H4 (cell line): Measurements from ENCODE around the gene SAFB2. TPM values are rescaled to one million over a fixed set of nuclear protein-coding genes. Genes with fewer than 3 reads are reported as not detected.

ENCODE experiments used
- DNase-seq: peaks from one replicate; pipeline ENCODE4 v3.0.0-alpha.2; 2015; ENCODE audit warnings: low spot score
- total RNA-seq: library from RNA; depleted of rRNA; stranded (reverse); fragments of >200 nt; shearing (Covaris generic); gene quantifications from 2 replicates; pipeline ENCODE4 v1.2.3, GENCODE V29; 2014; rRNA removed

The SAFB2 gene
- total RNA-seq, 1 experiment from 2014 or later: 10.8 TPM

DNA sequence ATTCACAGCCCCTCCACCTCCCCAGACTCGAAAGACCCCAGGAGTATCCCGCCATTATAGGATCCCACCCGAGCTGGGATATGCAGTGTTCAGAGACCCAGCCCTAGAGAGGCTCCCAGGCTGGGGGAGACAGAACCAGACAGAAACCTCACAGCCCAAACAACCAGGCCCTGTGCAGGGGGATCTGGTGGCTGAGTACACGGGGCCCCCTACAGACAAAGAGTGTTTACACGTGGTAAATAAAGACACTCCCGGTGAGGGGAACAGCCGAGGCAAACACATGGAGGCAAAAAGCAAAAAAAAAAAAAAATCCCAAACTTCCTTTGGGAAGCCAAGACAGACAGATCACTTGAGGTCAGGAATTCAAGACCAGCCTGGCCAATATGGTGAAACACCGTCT lies 79.9 kb downstream of the SAFB2 start:
- no peak for DNase-seq

DNA sequence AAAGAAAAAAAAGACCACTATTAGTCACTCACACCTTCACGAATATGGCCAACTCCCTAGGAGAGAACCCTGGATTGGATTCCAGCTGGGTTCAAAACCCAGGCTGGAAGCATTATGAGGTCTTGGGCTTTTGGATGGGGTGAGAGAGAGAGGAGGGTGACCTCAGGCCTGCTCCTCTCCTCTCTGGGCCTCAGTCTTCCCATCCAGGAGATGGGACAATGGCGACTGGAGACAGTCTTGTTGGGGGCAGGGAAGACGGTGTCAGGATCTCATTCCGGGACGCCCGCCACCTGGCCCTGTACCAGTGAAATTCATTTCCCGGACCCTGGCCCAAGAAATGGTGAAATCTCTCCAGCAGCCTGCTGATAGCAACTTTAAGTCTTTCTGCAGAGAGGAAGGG lies 81.1 kb downstream of the SAFB2 start:
- DNase-seq: no peak

- DNase-seq: no peak
These were observed 82.4 kb downstream of the SAFB2 start for GRCh38 chr19:5540208-5540607.

DNA sequence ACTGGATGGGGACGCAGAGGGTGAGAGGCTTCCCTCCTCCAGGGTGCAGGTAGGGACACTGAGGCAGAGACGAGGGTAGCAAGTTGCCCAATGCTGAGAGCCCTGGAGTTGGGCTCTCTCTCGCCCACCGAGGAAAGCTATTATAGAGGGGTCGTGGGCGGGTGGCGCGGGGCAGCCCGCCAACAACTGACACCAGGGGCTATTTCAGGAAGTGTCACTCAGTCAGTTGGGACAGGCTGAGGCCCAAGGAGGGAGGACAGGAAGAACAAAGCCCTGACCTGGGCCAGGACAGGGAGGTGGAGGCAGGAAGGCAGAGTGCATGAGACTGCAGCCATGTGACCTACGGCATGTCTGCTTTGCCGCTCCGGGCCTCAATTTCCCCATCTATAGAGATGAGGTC lies 84.7 kb downstream of the SAFB2 start:
- DNase-seq: no peak

Other genes starting within 250 kb of the SAFB2 start
- not detected in 2 replicates for gene ZNRF4, start 167.4 kb downstream of the SAFB2 start, total RNA-seq
- 2.3 and 4.3 TPM in 2 replicates for gene TINCR, start 54.8 kb downstream of the SAFB2 start, total RNA-seq
- gene SAFB, start 307 bp upstream of the SAFB2 start, total RNA-seq: 18.4 and 19.5 TPM in 2 replicates
- 38.1 and 52.7 TPM in 2 replicates for gene MICOS13, start 57.7 kb upstream of the SAFB2 start, total RNA-seq
- 2.4 and 4.9 TPM in 2 replicates for gene HSD11B1L, start 58.3 kb upstream of the SAFB2 start, total RNA-seq
- gene RPL36, start 67.5 kb upstream of the SAFB2 start, total RNA-seq: 933 and 1,282 TPM in 2 replicates
- 49.1 and 81.4 TPM in 2 replicates for gene LONP1, start 97.4 kb upstream of the SAFB2 start, total RNA-seq
- not detected in 2 replicates for gene CATSPERD, start 97.9 kb upstream of the SAFB2 start, total RNA-seq
- 0.25 TPM in 1 of 2 replicates, not detected in the other for gene PRR22, start 162.0 kb upstream of the SAFB2 start, total RNA-seq
- 23.2 and 28.1 TPM in 2 replicates for gene DUS3L, start 168.4 kb upstream of the SAFB2 start, total RNA-seq
- gene NRTN, start 182.3 kb upstream of the SAFB2 start, total RNA-seq: 0.06 and 0.23 TPM in 2 replicates
- not detected in 2 replicates for gene FUT6, start 216.9 kb upstream of the SAFB2 start, total RNA-seq
- not detected in 2 replicates for gene FUT3, start 228.7 kb upstream of the SAFB2 start, total RNA-seq
- not detected in 2 replicates for gene FUT5, start 247.8 kb upstream of the SAFB2 start, total RNA-seq